WI38 (cell line): ENCODE data around the gene ROGDI.

Experiments
- H3K4me3 ChIP-seq: 2 replicates; pipeline ENCODE4 v1.5.1; 2011; ENCODE audit warnings: low read depth, mild to moderate bottlenecking, control low read depth, low read length
- CTCF ChIP-seq: IDR thresholded peaks from 2 replicates; pipeline ENCODE4 v1.5.1; 2012; ENCODE audit warnings: low read depth, mild to moderate bottlenecking, control low read depth, low read length

The ROGDI gene

DNA sequence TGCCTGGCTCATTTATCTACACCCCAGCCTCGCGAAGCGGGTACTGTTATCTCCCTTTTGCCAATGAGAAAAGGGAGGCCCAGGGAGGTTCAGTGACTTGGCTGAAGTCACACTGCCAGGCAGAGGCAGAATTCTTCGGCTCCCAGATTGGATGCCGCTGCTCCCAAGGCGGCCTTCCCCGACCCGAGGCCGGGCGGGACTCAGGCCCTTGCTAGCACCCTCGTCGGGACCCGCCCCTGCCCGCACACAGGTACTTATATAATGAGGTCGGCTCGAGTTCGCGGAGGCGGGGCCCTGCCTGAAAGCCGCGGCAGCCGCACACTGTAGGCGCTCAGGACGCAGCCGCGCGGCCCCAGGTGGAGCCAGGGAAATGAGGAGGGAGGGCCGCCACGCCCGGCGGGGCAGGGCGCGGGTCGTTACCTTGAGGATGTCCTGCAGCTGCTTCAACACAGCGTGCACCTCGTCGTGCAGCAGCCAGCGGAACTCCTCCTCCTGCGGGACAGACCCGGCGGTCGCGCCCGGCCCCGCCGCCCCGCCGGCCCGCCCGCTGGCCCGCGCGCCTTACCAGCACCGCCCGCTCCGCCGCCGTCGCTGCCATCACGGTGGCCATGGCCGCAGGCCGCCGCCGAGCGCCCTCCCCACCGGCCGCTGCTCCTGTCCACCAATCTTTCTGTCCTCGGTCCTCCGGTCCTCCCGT lies at the start of gene ROGDI:
ROGDI (minus strand) TSS at position 672 of the 697 bp plus-strand sequence; CDS start at position 610, 62 bp downstream.
- H3K4me3 ChIP-seq: peak within 1 kb of the TSS; percentile 75
- no peak for TF ChIP-seq CTCF

GRCh38 chr16:4850211-4850610 lies 47.8 kb upstream of the ROGDI start:
- H3K4me3 ChIP-seq: no peak overlapping the region
- no peak for TF ChIP-seq CTCF

- TF ChIP-seq CTCF: no peak
Observed at GRCh38 chr16:4847774-4848587, 45.5 kb upstream of the ROGDI start.

GRCh38 chr16:4846901-4847773 lies 44.7 kb upstream of the ROGDI start, which contains the start of the genes GLYR1 and UBN1:
TSS of gene GLYR1 (minus strand) at chr16:4847288. CDS start at chr16:4847265, 23 bp downstream.
TSS of gene UBN1 (plus strand) at chr16:4847481. CDS start at chr16:4852918, 5,437 bp downstream.
- H3K4me3 ChIP-seq: peak within 1 kb of the TSS; percentile 81
- no peak for TF ChIP-seq CTCF

More at GRCh38 chr16:4847774-4848587, 45.5 kb upstream of the ROGDI start:
- H3K4me3 ChIP-seq: peak overlapping the region; percentile 81

DNA sequence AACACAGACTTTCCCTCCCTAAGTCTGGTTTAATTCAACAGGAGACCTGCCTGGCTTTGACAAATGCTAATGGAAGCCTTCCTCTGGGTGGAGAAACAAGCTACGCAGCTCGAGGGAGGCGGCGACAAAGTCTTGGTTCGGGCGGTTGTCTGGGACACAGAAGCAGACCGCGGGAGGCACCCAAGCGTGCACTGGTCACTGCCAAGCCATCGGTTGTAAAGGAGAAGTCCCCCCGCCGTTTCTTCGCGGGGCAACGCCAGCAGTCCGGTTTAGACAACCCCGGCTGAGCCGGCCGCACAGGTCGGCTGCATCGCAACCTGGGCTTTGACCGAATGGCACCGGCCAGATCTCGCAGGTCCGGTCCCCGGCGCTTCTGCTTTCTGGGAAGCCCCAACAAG lies 44.1 kb upstream of the ROGDI start:
- TF ChIP-seq CTCF: no peak
- peak overlapping the region; percentile 81 for H3K4me3 ChIP-seq

GRCh38 chr16:4840984-4841383 lies 38.6 kb upstream of the ROGDI start:
- H3K4me3 ChIP-seq: no peak overlapping the region
- TF ChIP-seq CTCF: no peak
